ENCODE data around the gene MYOM1.

Gene MYOM1

GRCh38 chr18:3247240-3248061, 27.7 kb upstream of the MYOM1 start, which contains the start of gene MYL12A:
TSS of gene MYL12A (plus strand) at chr18:3247801. CDS start at chr18:3253248, 5,447 bp downstream.
- no peaks in the 10 kb centered on the region; the same call in 1 of the 2 replicates for H3K9me3 ChIP-seq (ENCODE audit: insufficient read depth, low read depth, low read length)
- peaks cover 30% of the 10 kb centered on the region for H3K4me1 ChIP-seq (ENCODE audit: insufficient read depth, low read length)
- WGBS: under 1% methylated on average over 64 of the region's 65 CpGs

GRCh38 chr18:3246635-3247239, 27.0 kb upstream of the MYOM1 start:
- 72% methylated on average over 23 of the region's 23 CpGs for WGBS
- Histone ChIP-seq H3K27me3 (ENCODE audit: insufficient read depth, low read length) (no peaks in the 10 kb centered on the region), H3K9ac (ENCODE audit: low read depth, low read length) (peak overlapping the region; percentile 48), H3K4me3 (ENCODE audit: low read length) (peak overlapping the region; percentile 96), H3K27ac (ENCODE audit: low read depth, low read length) (peak overlapping the region; percentile 83), H3K9me3 (ENCODE audit: insufficient read depth, low read depth, low read length) (peaks cover 7% of the 10 kb centered on the region), H3K36me3 (ENCODE audit: insufficient read depth, low read length) (peaks cover 16% of the 10 kb centered on the region; the same call in 1 of the 2 replicates), H3K4me1 (ENCODE audit: insufficient read depth, low read length) (peaks cover 30% of the 10 kb centered on the region)

More at GRCh38 chr18:3247240-3248061, 27.7 kb upstream of the MYOM1 start, which contains the start of gene MYL12A:
- H3K27ac ChIP-seq (ENCODE audit: low read depth, low read length): peak within 1 kb of the TSS; percentile 99
- H3K9ac ChIP-seq (ENCODE audit: low read depth, low read length): peak within 1 kb of the TSS; percentile 97
- peak within 1 kb of the TSS; percentile 96 for H3K4me3 ChIP-seq (ENCODE audit: low read length)
- peaks cover 16% of the 10 kb centered on the region; the same call in 1 of the 2 replicates for H3K36me3 ChIP-seq (ENCODE audit: insufficient read depth, low read length)
- H3K27me3 ChIP-seq (ENCODE audit: insufficient read depth, low read length): no peaks in the 10 kb centered on the region

GRCh38 chr18:3245853-3246634, 26.3 kb upstream of the MYOM1 start:
- WGBS: 32% methylated on average over 28 of the region's 29 CpGs
- Histone ChIP-seq H3K4me1 (ENCODE audit: insufficient read depth, low read length) (peaks cover 23% of the 10 kb centered on the region), H3K4me3 (ENCODE audit: low read length) (peak overlapping the region; percentile 96), H3K27ac (ENCODE audit: low read depth, low read length) (no peak overlapping the region), H3K27me3 (ENCODE audit: insufficient read depth, low read length) (no peaks in the 10 kb centered on the region), H3K9me3 (ENCODE audit: insufficient read depth, low read depth, low read length) (peaks cover 14% of the 10 kb centered on the region), H3K36me3 (ENCODE audit: insufficient read depth, low read length) (peaks cover 16% of the 10 kb centered on the region; the same call in 1 of the 2 replicates), H3K9ac (ENCODE audit: low read depth, low read length) (peak overlapping the region; percentile 48; the same call in 1 of the 2 replicates)

GRCh38 chr18:3245185-3245564, 25.4 kb upstream of the MYOM1 start:
- Histone ChIP-seq H3K4me3 (ENCODE audit: low read length) (0 out of 2 replicates have a peak overlapping the region, but pooled peaks have one; percentile 96), H3K9ac (ENCODE audit: low read depth, low read length) (no peak overlapping the region)
- WGBS: 92% methylated on average over 1 of the region's 1 CpG

GRCh38 chr18:3238742-3239141, 19.0 kb upstream of the MYOM1 start:
- H3K9ac ChIP-seq (ENCODE audit: low read depth, low read length): no peak overlapping the region
- 94% methylated on average over 2 of the region's 2 CpGs for WGBS
- peaks cover 15% of the 10 kb centered on the region for H3K9me3 ChIP-seq (ENCODE audit: insufficient read depth, low read depth, low read length)
- no peaks in the 10 kb centered on the region for H3K36me3 ChIP-seq (ENCODE audit: insufficient read depth, low read length)
- no peaks in the 10 kb centered on the region for H3K27me3 ChIP-seq (ENCODE audit: insufficient read depth, low read length)
- H3K4me3 ChIP-seq (ENCODE audit: low read length): no peak overlapping the region
- H3K27ac ChIP-seq (ENCODE audit: low read depth, low read length): no peak overlapping the region
- no peaks in the 10 kb centered on the region for H3K4me1 ChIP-seq (ENCODE audit: insufficient read depth, low read length)

More at GRCh38 chr18:3245185-3245564, 25.4 kb upstream of the MYOM1 start:
- H3K27me3 ChIP-seq (ENCODE audit: insufficient read depth, low read length): no peaks in the 10 kb centered on the region
- no peak overlapping the region for H3K27ac ChIP-seq (ENCODE audit: low read depth, low read length)
- peaks cover 10% of the 10 kb centered on the region; the same call in 1 of the 2 replicates for H3K36me3 ChIP-seq (ENCODE audit: insufficient read depth, low read length)
- H3K4me1 ChIP-seq (ENCODE audit: insufficient read depth, low read length): peaks cover 15% of the 10 kb centered on the region
- H3K9me3 ChIP-seq (ENCODE audit: insufficient read depth, low read depth, low read length): peaks cover 15% of the 10 kb centered on the region

GRCh38 chr18:3236470-3236869, 16.7 kb upstream of the MYOM1 start:
- H3K4me3 ChIP-seq (ENCODE audit: low read length): no peak overlapping the region
- H3K27ac ChIP-seq (ENCODE audit: low read depth, low read length): no peak overlapping the region
- no peaks in the 10 kb centered on the region for H3K36me3 ChIP-seq (ENCODE audit: insufficient read depth, low read length)
- peaks cover 5% of the 10 kb centered on the region for H3K9me3 ChIP-seq (ENCODE audit: insufficient read depth, low read depth, low read length)
- H3K27me3 ChIP-seq (ENCODE audit: insufficient read depth, low read length): no peaks in the 10 kb centered on the region
- 89% methylated on average over 4 of the region's 4 CpGs for WGBS
- no peaks in the 10 kb centered on the region for H3K4me1 ChIP-seq (ENCODE audit: insufficient read depth, low read length)
- H3K9ac ChIP-seq (ENCODE audit: low read depth, low read length): no peak overlapping the region

GRCh38 chr18:3235846-3236245, 16.1 kb upstream of the MYOM1 start:
- Histone ChIP-seq H3K4me1 (ENCODE audit: insufficient read depth, low read length) (peaks cover under 1% of the 10 kb centered on the region; the same call in 1 of the 2 replicates), H3K27me3 (ENCODE audit: insufficient read depth, low read length) (no peaks in the 10 kb centered on the region), H3K27ac (ENCODE audit: low read depth, low read length) (no peak overlapping the region), H3K4me3 (ENCODE audit: low read length) (no peak overlapping the region), H3K36me3 (ENCODE audit: insufficient read depth, low read length) (no peaks in the 10 kb centered on the region), H3K9ac (ENCODE audit: low read depth, low read length) (no peak overlapping the region), H3K9me3 (ENCODE audit: insufficient read depth, low read depth, low read length) (no peaks in the 10 kb centered on the region)
- 93% methylated on average over 2 of the region's 2 CpGs for WGBS

GRCh38 chr18:3234457-3234856, 14.7 kb upstream of the MYOM1 start:
- H3K4me3 ChIP-seq (ENCODE audit: low read length): no peak overlapping the region
- WGBS: 82% methylated on average over 5 of the region's 5 CpGs

GRCh38 chr18:3233433-3234168, 13.8 kb upstream of the MYOM1 start:
- WGBS: 91% methylated on average over 4 of the region's 4 CpGs
- Histone ChIP-seq H3K9me3 (ENCODE audit: insufficient read depth, low read depth, low read length) (no peaks in the 10 kb centered on the region), H3K4me1 (ENCODE audit: insufficient read depth, low read length) (peaks cover 3% of the 10 kb centered on the region; the same call in 1 of the 2 replicates), H3K36me3 (ENCODE audit: insufficient read depth, low read length) (no peaks in the 10 kb centered on the region), H3K4me3 (ENCODE audit: low read length) (no peak overlapping the region), H3K27ac (ENCODE audit: low read depth, low read length) (no peak overlapping the region), H3K9ac (ENCODE audit: low read depth, low read length) (no peak overlapping the region), H3K27me3 (ENCODE audit: insufficient read depth, low read length) (no peaks in the 10 kb centered on the region)

More at GRCh38 chr18:3234457-3234856, 14.7 kb upstream of the MYOM1 start:
- Histone ChIP-seq H3K27me3 (ENCODE audit: insufficient read depth, low read length) (no peaks in the 10 kb centered on the region), H3K4me1 (ENCODE audit: insufficient read depth, low read length) (peaks cover 3% of the 10 kb centered on the region; the same call in 1 of the 2 replicates), H3K27ac (ENCODE audit: low read depth, low read length) (no peak overlapping the region), H3K36me3 (ENCODE audit: insufficient read depth, low read length) (no peaks in the 10 kb centered on the region), H3K9me3 (ENCODE audit: insufficient read depth, low read depth, low read length) (no peaks in the 10 kb centered on the region), H3K9ac (ENCODE audit: low read depth, low read length) (no peak overlapping the region)

GRCh38 chr18:3233004-3233403, 13.2 kb upstream of the MYOM1 start:
- Histone ChIP-seq H3K27me3 (ENCODE audit: insufficient read depth, low read length) (no peaks in the 10 kb centered on the region), H3K9ac (ENCODE audit: low read depth, low read length) (no peak overlapping the region), H3K27ac (ENCODE audit: low read depth, low read length) (no peak overlapping the region), H3K4me3 (ENCODE audit: low read length) (no peak overlapping the region), H3K4me1 (ENCODE audit: insufficient read depth, low read length) (peaks cover 3% of the 10 kb centered on the region; the same call in 1 of the 2 replicates), H3K9me3 (ENCODE audit: insufficient read depth, low read depth, low read length) (no peaks in the 10 kb centered on the region), H3K36me3 (ENCODE audit: insufficient read depth, low read length) (no peaks in the 10 kb centered on the region)
- WGBS: 100% methylated on average over 1 of the region's 1 CpG

Data from HUES64 (cell line).